B cell (primary cell): ENCODE data around the gene GRM3. TPM values are rescaled to one million over a fixed set of nuclear protein-coding genes. Genes with fewer than 3 reads are reported as not detected.
A peak's percentile ranks its signal among the peaks of the same experiment; 100 is the strongest.

ENCODE experiments used
- ATAC-seq: fragments of 200-7000 bp; cut with Tn5 transposase; one replicate; pipeline ENCODE4 v1.10.0; 2021; ENCODE audit warnings: low read depth, mild to moderate bottlenecking, moderate number of reproducible peaks, moderate library complexity
- CTCF ChIA-PET: fragments of 350-600 bp; sonication (Branson Sonifier 250); formaldehyde crosslinking; loops from one replicate; lab custom pipeline; 2021; ENCODE audit warnings: antibody characterized with exemption, inconsistent platforms; lab: Charles Lee
- POLR2A ChIA-PET: fragments of 350-600 bp; sonication (Branson Sonifier 250); formaldehyde crosslinking; loops from one replicate; lab custom pipeline; 2021; ENCODE audit warnings: antibody characterized with exemption; lab: Charles Lee
- DNase-seq: peaks from one replicate; pipeline ENCODE4 v3.0.0; 2013
- H2AFZ ChIP-seq: 2 replicates; pipeline ENCODE4 v1.6.1; 2012; ENCODE audit warnings: mild to moderate bottlenecking, low read depth, low read length; ENCODE audit not compliant: insufficient read depth, poor library complexity, severe bottlenecking
- H3K27ac ChIP-seq, 2 donors: 1 replicate in 1 of 2; 2 replicates in 1 of 2; pipeline ENCODE4 v1.5.1; 2012 to 2013; ENCODE audit warnings: low read length in 2 of 2, mild to moderate bottlenecking in 2 of 2, moderate library complexity in 1 of 2
- H3K27me3 ChIP-seq, 4 experiments: fragments of 200-600 bp in 1 of 4; sonication (generic) in 1 of 4; replicated peaks in 1 of 4; 1 replicate in 2 of 4; 2 replicates in 2 of 4; pipeline versions ENCODE4 v1.6.1 to v1.7.0; 2013 to 2016; ENCODE audit warnings: low read length in 3 of 4, mild to moderate bottlenecking in 2 of 4, mixed read lengths in 1 of 4, moderate library complexity in 1 of 4; ENCODE audit not compliant: insufficient read depth in 4 of 4, control insufficient read depth in 3 of 4; ENCODE audit errors: control extremely low read depth in 1 of 4
- H3K36me3 ChIP-seq, 2 experiments: replicated peaks in 1 of 2; 1 replicate in 1 of 2; 2 replicates in 1 of 2; pipeline versions ENCODE4 v1.6.1 to v1.7.1; 2013; ENCODE audit warnings: low read length in 1 of 2; ENCODE audit not compliant: insufficient read depth in 2 of 2, control insufficient read depth in 1 of 2; ENCODE audit errors: control extremely low read depth in 1 of 2, extremely low read depth in 1 of 2
- H3K4me1 ChIP-seq, 2 donors: fragments of 200-600 bp in 1 of 2; sonication (generic) in 1 of 2; 1 replicate in 1 of 2; 2 replicates in 1 of 2; pipeline versions ENCODE4 v1.5.1 to v1.6.1; 2013 to 2017; ENCODE audit warnings: low read length in 2 of 2; ENCODE audit not compliant: control insufficient read depth in 2 of 2, insufficient read depth in 2 of 2
- H3K4me2 ChIP-seq: replicated peaks from 2 replicates; pipeline ENCODE3; 2012; ENCODE audit warnings: mild to moderate bottlenecking, low read depth, low read length; ENCODE audit not compliant: poor library complexity, severe bottlenecking
- H3K4me3 ChIP-seq, 5 experiments: fragments of 200-600 bp in 1 of 5; sonication (generic) in 1 of 5; 1 replicate in 3 of 5; 2 replicates in 2 of 5; pipeline versions ENCODE4 v1.5.1 to v1.7.0; 2011 to 2016; ENCODE audit warnings: low read length in 4 of 5, mild to moderate bottlenecking in 4 of 5, low read depth in 2 of 5, control low read depth in 1 of 5, moderate library complexity in 1 of 5; ENCODE audit not compliant: insufficient read depth in 1 of 5; ENCODE audit errors: control extremely low read depth in 1 of 5, extremely low read depth in 1 of 5
- H3K79me2 ChIP-seq: fragments of 200-600 bp; sonication (generic); one replicate; pipeline ENCODE4 v1.6.0; 2016; ENCODE audit warnings: low read length; ENCODE audit not compliant: control insufficient read depth, insufficient read depth
- H3K9ac ChIP-seq: fragments of 200-600 bp; sonication (generic); 2 replicates; pipeline ENCODE4 v1.6.1; 2017; ENCODE audit warnings: mild to moderate bottlenecking, low read length, moderate library complexity
- H3K9me3 ChIP-seq, 3 donors: one replicate each; pipeline versions ENCODE4 v1.6.1 to v1.7.1; 2013; ENCODE audit warnings: low read length in 2 of 3; ENCODE audit not compliant: control insufficient read depth in 2 of 3, insufficient read depth in 1 of 3; ENCODE audit errors: control extremely low read depth in 1 of 3
- H4K20me1 ChIP-seq: 2 replicates; pipeline ENCODE4 v1.6.0; 2012; ENCODE audit warnings: mild to moderate bottlenecking, low read length; ENCODE audit not compliant: insufficient read depth, control insufficient read depth, poor library complexity, severe bottlenecking
- H3K27ac Mint-ChIP-seq: one replicate; pipeline ENCODE4 v1.8.0; 2021; ENCODE audit warnings: mixed read lengths
- H3K27me3 Mint-ChIP-seq: one replicate; pipeline ENCODE4 v1.8.0; 2021; ENCODE audit warnings: mixed read lengths
- H3K4me1 Mint-ChIP-seq: one replicate; pipeline ENCODE4 v1.8.0; 2021; ENCODE audit warnings: mixed read lengths
- H3K4me3 Mint-ChIP-seq: one replicate; pipeline ENCODE4 v1.8.0; 2021; ENCODE audit warnings: mixed read lengths
- H3K9me3 Mint-ChIP-seq: one replicate; pipeline ENCODE4 v1.8.0; 2022; ENCODE audit warnings: mixed read lengths; ENCODE audit not compliant: insufficient read depth
- EZH2 ChIP-seq: IDR thresholded peaks from 2 replicates; pipeline ENCODE4 v1.6.1; 2012; ENCODE audit warnings: borderline replicate concordance, low read depth, mild to moderate bottlenecking, moderate library complexity, low read length; ENCODE audit not compliant: insufficient read depth, poor library complexity, severe bottlenecking
- WGBS: methylation state at CpG from one replicate; pipeline ENCODE4 v1.1.5; 2013; ENCODE audit warnings: missing lambda C conversion rate; ENCODE audit not compliant: insufficient coverage; 5-methylcytosine and 5-hydroxymethylcytosine counted together
- intact Hi-C: fragments of 100-400 bp; cut with micrococcal nuclease; formaldehyde crosslinking; loops from one replicate; pipeline ENCODE4 v1.10.0; 2022
- polyA plus RNA-seq: library from polyadenylated mRNA; depleted of rRNA; stranded (reverse); fragments of >200 nt; gene quantifications from 2 replicates; pipeline ENCODE4 v1.2.3, GENCODE V29; 2012
- total RNA-seq, 2 donors: library from RNA; stranded (reverse); fragments of 120-200 nt in 1 of 2; gene quantifications; 1 replicate in 1 of 2; 2 replicates in 1 of 2; pipeline versions ENCODE4 v1.2.3 to v1.2.4, GENCODE V29; 2013 to 2022
- TF ChIP-seq, protein P1 (sequence below): fragments of 200-600 bp; IDR thresholded peaks from one replicate; pipeline ENCODE4 v1.8.0; 2022; ENCODE audit warnings: antibody characterized with exemption, mild to moderate bottlenecking

Gene GRM3
- total and polyA plus RNA-seq, 2 donors (not counting 1 experiment from before 2014, with no cell fraction given), result not detected

GRCh38 chr7:86786376-86786775 lies 142.7 kb downstream of the GRM3 start:
- Histone ChIP-seq H3K4me2 (no peak overlapping the region), H3K9me3 (peaks cover 0 to 7% (median 0%) of the 10 kb centered on the region in 3 donors), H3K36me3 (no peaks in the 10 kb centered on the region), H3K4me3 (no peak overlapping the region), H4K20me1 (no peaks in the 10 kb centered on the region), H3K9ac (no peak overlapping the region), H3K27me3 (no peaks in the 10 kb centered on the region), H2AFZ (no peak overlapping the region), H3K27ac (no peak overlapping the region), H3K79me2 (no peaks in the 10 kb centered on the region), H3K4me1 (peaks cover 0 to 4% of the 10 kb centered on the region in 2 donors)
- Mint-ChIP-seq H3K27me3 (no peaks in the 10 kb centered on the region), H3K9me3 (no peaks in the 10 kb centered on the region), H3K4me3 (no peak overlapping the region), H3K27ac (no peak overlapping the region), H3K4me1 (peaks cover 9% of the 10 kb centered on the region)
- WGBS, result 99% methylated on average over 36 of the region's 36 CpGs
- CTCF ChIA-PET, result no interaction called here
- DNase-seq (peak; percentile 2), ATAC-seq (no peak)
- intact Hi-C loops, result no loop called here
- no peak for TF ChIP-seq EZH2
- TF ChIP-seq, protein P1, sequence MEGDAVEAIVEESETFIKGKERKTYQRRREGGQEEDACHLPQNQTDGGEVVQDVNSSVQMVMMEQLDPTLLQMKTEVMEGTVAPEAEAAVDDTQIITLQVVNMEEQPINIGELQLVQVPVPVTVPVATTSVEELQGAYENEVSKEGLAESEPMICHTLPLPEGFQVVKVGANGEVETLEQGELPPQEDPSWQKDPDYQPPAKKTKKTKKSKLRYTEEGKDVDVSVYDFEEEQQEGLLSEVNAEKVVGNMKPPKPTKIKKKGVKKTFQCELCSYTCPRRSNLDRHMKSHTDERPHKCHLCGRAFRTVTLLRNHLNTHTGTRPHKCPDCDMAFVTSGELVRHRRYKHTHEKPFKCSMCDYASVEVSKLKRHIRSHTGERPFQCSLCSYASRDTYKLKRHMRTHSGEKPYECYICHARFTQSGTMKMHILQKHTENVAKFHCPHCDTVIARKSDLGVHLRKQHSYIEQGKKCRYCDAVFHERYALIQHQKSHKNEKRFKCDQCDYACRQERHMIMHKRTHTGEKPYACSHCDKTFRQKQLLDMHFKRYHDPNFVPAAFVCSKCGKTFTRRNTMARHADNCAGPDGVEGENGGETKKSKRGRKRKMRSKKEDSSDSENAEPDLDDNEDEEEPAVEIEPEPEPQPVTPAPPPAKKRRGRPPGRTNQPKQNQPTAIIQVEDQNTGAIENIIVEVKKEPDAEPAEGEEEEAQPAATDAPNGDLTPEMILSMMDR, result no peak
- POLR2A ChIA-PET, result no interaction called here

- TF ChIP-seq, protein P1, result no peak
- no peak for TF ChIP-seq EZH2
- no peak overlapping the region for H3K27ac Mint-ChIP-seq
- no peaks in the 10 kb centered on the region for H3K9me3 Mint-ChIP-seq
- no peaks in the 10 kb centered on the region for H4K20me1 ChIP-seq
- H3K9me3 ChIP-seq, result peaks cover 0 to 7% (median 0%) of the 10 kb centered on the region in 3 donors
- H3K4me3 Mint-ChIP-seq, result no peak overlapping the region
- DNase-seq (no peak), ATAC-seq (no peak)
- H3K4me3 ChIP-seq, result no peak overlapping the region
- no peaks in the 10 kb centered on the region for H3K79me2 ChIP-seq
- H3K9ac ChIP-seq, result no peak overlapping the region
- POLR2A ChIA-PET, result no interaction called here
- H2AFZ ChIP-seq, result no peak overlapping the region
- intact Hi-C loops, result no loop called here
- H3K27me3 ChIP-seq, result no peaks in the 10 kb centered on the region
- no peak overlapping the region for H3K4me2 ChIP-seq
- CTCF ChIA-PET, result no interaction called here
- no peaks in the 10 kb centered on the region for H3K27me3 Mint-ChIP-seq
- peaks cover 0 to 4% of the 10 kb centered on the region in 2 donors for H3K4me1 ChIP-seq
- H3K4me1 Mint-ChIP-seq, result peaks cover 9% of the 10 kb centered on the region
- H3K36me3 ChIP-seq, result no peaks in the 10 kb centered on the region
- WGBS, result no CpG with 5 or more reads among the region's 1 CpG
- H3K27ac ChIP-seq, result no peak overlapping the region
These were observed 145.2 kb downstream of the GRM3 start for GRCh38 chr7:86788948-86789347.
